Hematopoietic multipotent progenitor cell treated with erythropoietin and hydrocortisone succinate and interleukin-3 and kit ligand, for 15 days (in vitro differentiated cells): Measurements from ENCODE around the gene MYH10.
"Not testable (repeated sequence)": the region's sequence is repeated elsewhere in the genome, so short reads cannot be mapped to it uniquely, and the experiment has no call there.

ENCODE experiments used
- DNase-seq: peaks from one replicate; pipeline ENCODE4 v3.0.0-alpha.2; 2015; ENCODE audit warnings: low spot score

MYH10 gene

GRCh38 chr17:8630227-8630801 is at the start of gene MYH10:
TSS of gene MYH10 (minus strand) at chr17:8630725. CDS start at chr17:8623246, 7,479 bp downstream.
- no peak for DNase-seq

GRCh38 chr17:8679126-8679525 is 48.6 kb upstream of the MYH10 start:
- DNase-seq, result no peak

GRCh38 chr17:8675306-8675705 is 44.8 kb upstream of the MYH10 start:
- DNase-seq, result no peak

DNA sequence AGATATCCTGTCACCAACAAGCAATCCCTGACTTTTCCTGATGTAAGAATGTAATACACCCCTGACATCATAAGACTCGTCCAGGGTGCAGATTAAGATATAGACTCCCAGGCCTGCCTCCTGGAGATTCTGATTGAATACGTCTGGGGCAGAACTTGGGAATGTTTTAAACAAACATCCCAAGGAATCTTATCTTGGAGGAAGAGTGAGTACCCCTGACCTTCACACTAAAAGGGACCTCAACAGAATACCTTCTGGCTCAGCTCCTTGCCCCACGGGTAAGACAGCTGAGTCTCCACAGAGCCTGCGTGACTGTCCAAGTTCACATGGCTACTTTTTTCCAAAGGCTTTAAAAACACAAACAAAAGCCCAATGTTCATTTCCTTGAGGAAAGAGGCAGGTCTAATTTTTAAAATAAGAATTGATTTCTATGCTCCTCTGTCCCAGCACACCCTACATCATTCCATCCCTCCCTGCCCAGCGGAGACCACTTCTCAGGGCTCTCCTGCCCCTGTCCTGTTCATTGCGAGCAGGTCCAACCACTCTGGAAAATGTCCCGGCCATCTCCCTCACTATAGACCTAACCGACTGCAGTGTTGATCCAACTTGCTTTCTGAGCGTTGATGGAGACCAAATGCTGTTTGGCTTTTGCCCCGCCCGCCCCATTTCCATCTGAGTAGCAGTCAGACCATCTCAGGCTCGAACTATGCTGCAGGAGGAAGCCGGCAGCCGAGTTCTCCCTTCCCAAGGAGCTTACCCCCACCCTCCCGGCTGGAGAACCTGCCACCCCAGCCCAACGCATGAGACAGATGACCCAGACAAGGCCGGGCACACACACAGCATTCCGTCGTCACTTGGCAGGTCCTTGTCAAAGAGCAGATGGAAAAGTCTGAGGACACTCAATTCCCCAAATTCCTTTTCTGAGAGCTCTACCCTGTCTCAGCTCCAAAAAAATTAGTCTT is 44.1 kb upstream of the MYH10 start:
- DNase-seq, result no peak

DNA sequence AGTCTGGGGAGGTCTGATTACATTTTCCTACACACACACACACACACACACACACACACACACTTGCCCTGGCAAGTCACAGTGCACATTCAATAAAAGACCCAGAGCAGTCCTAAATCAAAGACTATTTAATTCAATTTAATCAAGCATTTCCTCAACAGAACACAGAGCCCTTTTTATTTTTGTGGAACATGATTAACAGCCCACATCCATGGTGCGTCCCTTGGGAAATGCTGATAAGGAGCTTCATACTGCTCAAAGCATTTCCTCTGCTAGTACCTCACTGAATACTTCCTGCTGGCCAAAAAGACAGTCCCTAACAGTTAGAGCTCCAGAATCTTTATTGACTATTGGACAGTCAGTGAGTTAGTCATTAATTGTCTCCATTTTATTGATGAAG is 43.1 kb upstream of the MYH10 start:
- DNase-seq, result no peak

DNA sequence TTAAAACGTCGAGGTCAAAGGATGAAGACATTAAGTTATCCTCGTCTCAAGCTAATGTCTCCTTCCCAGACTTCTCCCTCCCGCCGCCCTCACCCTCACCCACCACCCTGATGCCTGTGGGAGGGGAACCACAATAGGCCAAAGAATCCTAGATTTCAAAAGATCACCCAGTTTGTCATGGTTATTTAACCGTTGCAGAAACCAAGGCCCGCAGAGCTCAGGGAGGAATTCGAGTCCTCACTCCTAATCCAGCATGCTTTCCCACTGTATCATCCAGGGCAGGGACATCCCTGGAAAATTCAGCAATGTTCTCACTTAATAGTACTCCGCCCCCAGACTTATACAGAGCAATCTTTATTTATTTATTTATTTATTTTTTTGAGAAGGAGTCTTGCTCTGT is 41.8 kb upstream of the MYH10 start:
- DNase-seq, result no peak

DNA sequence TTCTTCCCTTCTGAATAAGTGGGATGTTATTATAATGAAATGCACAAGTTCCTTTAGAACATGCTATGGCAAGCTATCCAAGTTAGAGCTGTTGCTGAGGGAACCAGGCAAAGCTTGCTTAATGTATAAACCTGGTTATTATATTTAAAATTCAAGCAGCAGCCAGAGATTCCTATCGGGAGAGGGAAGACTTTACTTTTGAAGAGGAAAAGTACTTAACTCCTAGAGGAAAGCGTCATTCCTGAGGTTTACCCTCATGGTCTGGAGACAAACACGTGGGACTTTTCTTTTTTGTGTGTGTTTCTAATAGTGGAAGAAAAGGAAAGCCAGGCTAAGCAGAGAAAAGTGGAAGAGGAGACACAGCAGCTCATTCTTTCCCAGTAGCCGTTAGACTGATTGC is 39.9 kb upstream of the MYH10 start:
- no peak for DNase-seq

GRCh38 chr17:8668176-8668740 is 37.7 kb upstream of the MYH10 start:
- DNase-seq, result no peak

- no peak for DNase-seq
Observed at GRCh38 chr17:8667421-8667820, 36.9 kb upstream of the MYH10 start.

GRCh38 chr17:8665684-8666083 is 35.2 kb upstream of the MYH10 start:
- no peak for DNase-seq

- DNase-seq, result no peak
Observed at GRCh38 chr17:8664456-8665126, 34.1 kb upstream of the MYH10 start.

DNA sequence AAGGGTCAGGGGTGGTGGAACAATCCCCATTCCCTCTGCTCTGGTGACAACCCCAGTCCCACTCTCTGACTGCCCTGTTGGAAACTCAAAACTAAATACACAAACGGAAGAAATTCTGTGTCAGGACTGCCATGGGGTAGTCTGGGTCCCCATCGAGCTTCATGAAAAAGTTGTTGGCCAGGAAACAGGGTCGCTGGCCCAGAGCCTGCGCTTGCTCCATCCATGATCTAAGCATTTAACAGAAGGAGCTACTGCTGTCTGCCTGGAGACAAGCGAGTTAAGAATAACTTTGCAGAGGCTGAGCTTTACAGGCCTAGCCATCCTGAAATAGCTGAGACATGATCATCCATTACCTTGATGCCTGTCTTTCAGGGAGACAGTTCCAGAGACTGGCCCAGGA is 32.4 kb upstream of the MYH10 start:
- no peak for DNase-seq

DNA sequence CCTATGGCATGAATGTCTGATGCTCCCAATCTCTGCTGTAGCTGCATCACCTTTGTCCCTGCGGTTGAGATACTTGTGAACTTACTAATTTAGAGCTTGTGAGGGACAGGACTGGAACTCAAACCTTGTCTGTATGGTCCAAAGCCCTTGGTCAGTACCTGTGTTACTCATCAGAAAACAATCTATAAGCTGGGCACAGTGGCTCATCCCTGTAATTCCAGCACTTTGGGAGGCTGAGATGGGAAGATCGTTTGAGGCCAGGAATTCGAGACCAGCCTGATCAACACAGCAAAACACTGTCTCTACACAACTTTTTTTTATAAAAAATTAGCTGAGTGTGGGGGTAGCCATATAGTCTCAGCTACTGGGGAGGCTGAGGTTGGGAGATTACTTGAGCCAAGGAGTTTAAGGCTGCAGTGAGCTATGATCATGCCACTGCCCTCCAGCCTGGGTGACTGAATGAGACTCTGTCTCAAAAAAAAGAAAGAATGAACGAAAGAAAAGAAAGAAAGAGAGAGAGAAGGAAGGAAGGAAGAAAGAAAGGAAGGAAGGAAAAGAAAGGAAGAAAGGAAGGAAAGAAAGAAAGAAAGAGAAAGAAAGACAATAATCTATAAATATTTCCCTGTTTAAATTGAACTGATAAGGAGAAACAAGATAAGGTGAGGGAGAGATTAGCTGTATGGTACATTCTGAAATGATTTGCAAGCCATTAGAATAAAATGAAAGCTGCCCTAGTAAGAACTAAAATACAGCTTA is 31.7 kb upstream of the MYH10 start:
- no peak for DNase-seq

DNA sequence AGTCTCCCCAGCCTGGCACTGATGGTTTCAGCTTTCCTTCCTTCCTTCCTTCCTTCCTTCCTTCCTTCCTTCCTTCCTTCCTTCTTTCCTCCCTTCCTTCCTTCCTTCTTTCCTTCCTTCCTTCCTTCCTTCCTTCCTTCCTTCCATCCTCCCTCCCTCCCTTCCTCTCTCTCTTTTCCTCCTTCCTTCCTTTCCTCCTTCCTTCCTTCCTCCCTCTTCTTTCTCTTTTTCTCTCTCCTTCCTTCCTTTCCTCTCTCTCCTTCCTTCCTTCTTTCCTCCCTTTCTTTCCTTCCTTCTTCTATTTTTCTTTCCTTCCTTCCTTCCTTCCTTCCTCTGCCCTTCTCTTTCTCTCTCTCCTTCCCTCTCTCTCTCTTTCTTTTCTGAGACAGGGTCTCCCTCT is 30.2 kb upstream of the MYH10 start:
- DNase-seq, result not testable (repeated sequence)

DNA sequence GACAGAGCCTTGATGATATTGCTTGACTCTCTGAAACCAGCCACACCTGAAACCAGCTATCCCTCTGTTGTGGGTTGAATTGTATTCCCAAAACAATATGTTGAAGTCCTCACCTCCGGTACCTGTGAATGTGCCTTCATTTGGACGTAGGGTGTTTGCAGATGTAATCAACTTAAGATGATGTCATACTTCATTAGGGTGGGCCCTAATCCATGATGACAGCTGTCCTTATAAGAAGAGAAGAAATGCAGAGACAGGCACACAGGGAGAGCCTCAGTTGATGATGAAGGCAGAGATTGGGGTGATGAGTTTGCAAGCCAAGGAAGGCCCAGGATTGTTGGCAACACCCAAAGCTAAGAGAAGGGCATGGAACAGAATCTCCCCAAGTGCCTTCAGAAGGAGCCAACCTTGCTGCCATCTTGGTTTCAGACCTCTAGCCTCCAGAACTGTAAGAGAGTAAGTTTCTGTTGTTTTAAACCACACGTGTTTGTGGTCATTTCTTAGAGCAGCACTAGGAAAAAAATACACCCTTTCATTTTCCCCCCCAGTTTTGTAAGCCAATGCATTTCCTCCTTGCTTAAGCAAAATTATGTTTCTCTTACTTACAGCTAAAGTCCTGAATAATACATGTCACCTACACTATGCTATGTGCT is 29.4 kb upstream of the MYH10 start:
- no peak for DNase-seq

DNA sequence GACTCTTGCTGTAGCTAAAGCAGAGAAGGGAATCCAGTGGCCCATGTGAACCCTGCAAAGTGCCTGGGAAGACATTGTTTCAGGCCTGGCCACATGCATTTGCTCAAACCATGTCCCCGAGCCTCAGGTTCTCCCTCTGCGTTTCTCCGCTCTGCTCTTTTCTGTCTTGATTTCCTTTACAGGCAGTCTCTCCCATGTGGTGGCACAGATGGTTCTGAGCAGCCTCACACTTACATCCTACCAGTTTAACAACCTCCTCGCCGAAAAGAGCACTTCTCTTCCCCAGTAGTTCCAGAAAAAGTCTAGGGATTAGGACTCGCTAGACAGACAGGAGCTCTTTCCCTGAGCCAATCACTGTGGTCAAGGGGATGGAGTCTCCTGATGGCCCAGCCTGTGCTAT is 28.3 kb upstream of the MYH10 start:
- no peak for DNase-seq

- DNase-seq, result no peak
Observed at GRCh38 chr17:8656693-8657092, 26.2 kb upstream of the MYH10 start.

DNA sequence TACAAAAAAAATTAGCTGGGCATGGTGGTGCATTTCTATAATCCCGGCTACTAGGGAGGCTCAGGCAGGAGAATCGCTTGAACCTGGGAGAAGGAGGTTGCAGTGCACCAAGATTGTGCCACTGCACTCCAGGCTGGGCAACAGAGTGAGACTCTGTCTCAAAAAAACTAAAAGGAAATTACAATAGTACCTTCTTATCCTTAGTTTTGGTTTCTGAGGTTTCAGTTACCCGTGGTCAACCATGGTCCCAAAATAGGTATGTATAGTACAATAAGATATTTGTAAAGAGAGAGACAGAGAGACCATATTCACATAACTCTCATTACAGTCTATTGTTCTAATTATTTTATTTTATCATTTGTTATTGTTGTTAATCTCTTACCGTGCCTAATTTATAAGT is 24.3 kb upstream of the MYH10 start:
- DNase-seq, result no peak

GRCh38 chr17:8651013-8651412 is 20.5 kb upstream of the MYH10 start:
- no peak for DNase-seq

DNA sequence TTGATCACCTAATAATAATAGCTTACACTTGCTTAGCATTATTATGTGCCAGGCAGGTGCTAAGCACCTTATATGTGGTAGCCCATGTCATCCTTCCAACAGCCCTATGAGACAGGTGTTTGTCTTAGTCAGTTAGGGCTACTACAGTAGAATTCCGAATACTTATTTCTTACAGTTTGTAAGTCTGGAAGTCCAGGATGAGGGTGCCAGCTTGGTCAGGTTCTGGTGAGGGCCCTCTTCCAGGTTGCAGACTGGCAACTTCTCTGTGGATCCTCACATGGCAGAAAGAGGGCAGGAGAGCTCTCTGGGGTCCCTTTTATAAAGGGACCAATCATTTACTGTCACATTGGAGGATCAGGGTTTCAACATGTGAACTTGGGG is 19.6 kb upstream of the MYH10 start:
- DNase-seq, result no peak
